Prostate gland (tissue), 1 donor: ENCODE measurements around the gene ENO2.
"Not testable (repeated sequence)": the region's sequence is repeated elsewhere in the genome, so short reads cannot be mapped to it uniquely, and the experiment has no call there.

ENCODE experiments used
- POLR2A ChIP-seq: fragments of 450-650 bp; IDR thresholded peaks from one replicate; pipeline ENCODE4 v1.6.1; 2016; ENCODE audit warnings: antibody characterized with exemption, mild to moderate bottlenecking
- POLR2AphosphoS5 ChIP-seq: sonication (generic); formaldehyde crosslinking; IDR thresholded peaks from one replicate; pipeline ENCODE4 v1.6.1; 2017; ENCODE audit warnings: antibody characterized with exemption

GRCh38 chr12:6879824-6880223 is 34.6 kb upstream of the ENO2 start:
- TF ChIP-seq POLR2A, POLR2AphosphoS5: not testable (repeated sequence)
